ENCODE data around the gene IL1RAPL1.

DNA sequence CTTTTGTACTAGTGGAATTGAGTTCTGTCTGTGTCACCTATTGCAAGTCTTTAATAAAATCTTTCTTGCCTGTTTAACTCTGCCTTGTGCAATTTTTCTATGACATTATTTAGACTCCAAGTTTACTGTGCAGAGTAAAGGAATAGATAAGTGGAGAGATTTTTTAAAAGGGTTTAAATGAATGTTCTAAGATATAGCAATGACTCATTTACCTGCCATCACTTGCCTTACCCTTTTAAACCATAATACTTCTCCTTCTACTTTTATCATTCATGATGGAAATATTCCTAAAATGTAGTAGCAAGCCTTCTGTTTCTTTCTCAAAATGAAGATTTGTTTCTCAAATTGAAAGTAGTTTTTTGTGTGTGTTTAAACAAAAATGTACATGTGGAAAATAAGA, 845.3 kb downstream of the IL1RAPL1 start:
- TF ChIP-seq CTCF (IDR thresholded peaks at IDR 0.05) (no peak), POLR2A (IDR thresholded peaks at IDR 0.05) (no peak)

Data from breast epithelium (tissue), 3 donors.